OCI-LY3 (cell line): ENCODE results near the gene GNG14.

Experiments used
- H2AFZ ChIP-seq: fragments of 200-600, 300-600 bp; shearing (Covaris generic); 2 replicates; pipeline ENCODE4 v1.6.0; 2014; ENCODE audit warnings: antibody characterized with exemption, low read depth, low read length
- H3K27ac ChIP-seq: fragments of 200-600, 300-600 bp; sonication (generic); 2 replicates; pipeline ENCODE4 v1.5.1; 2014; ENCODE audit warnings: mild to moderate bottlenecking, low read length, moderate library complexity, mixed read lengths
- H3K27me3 ChIP-seq: fragments of 200-600, 300-600 bp; sonication (generic); 2 replicates; pipeline ENCODE4 v1.6.1; 2014; ENCODE audit warnings: low read depth, low read length, mixed read lengths
- H3K36me3 ChIP-seq: fragments of 200-600, 300-600 bp; sonication (generic); replicated peaks from 2 replicates; pipeline ENCODE3; 2014; ENCODE audit warnings: low read depth, low read length, mixed read lengths
- H3K4me1 ChIP-seq: fragments of 300-600, 200-600 bp; sonication (generic); 2 replicates; pipeline ENCODE4 v1.6.1; 2014; ENCODE audit warnings: low read length, mixed read lengths
- H3K4me2 ChIP-seq: fragments of 200-600, 300-600 bp; sonication (generic); 2 replicates; pipeline ENCODE4 v1.6.1; 2014; ENCODE audit warnings: low read length, mixed read lengths
- H3K4me3 ChIP-seq: fragments of 300-600, 200-600 bp; sonication (generic); 2 replicates; pipeline ENCODE4 v1.5.1; 2014; ENCODE audit warnings: antibody characterized with exemption, mild to moderate bottlenecking, low read length, moderate library complexity
- H3K79me2 ChIP-seq: fragments of 300-600, 200-600 bp; shearing (Covaris generic); 2 replicates; pipeline ENCODE4 v1.6.1; 2014; ENCODE audit warnings: mild to moderate bottlenecking, low read length, mixed read lengths
- H3K9ac ChIP-seq: fragments of 300-600, 200-600 bp; shearing (Covaris generic); 2 replicates; pipeline ENCODE4 v1.6.0; 2014; ENCODE audit warnings: mild to moderate bottlenecking, low read length, moderate library complexity
- H3K9me3 ChIP-seq: fragments of 200-600, 300-600 bp; shearing (Covaris generic); 2 replicates; pipeline ENCODE4 v1.6.1; 2014; ENCODE audit warnings: low read length, mixed read lengths; ENCODE audit not compliant: insufficient read depth
- H4K20me1 ChIP-seq: fragments of 200-600, 300-600 bp; sonication (generic); 2 replicates; pipeline ENCODE4 v1.6.1; 2016; ENCODE audit warnings: low read length, mixed read lengths; ENCODE audit not compliant: insufficient read depth
- EZH2phosphoT487 ChIP-seq: fragments of 200-600 bp; shearing (Covaris generic); IDR thresholded peaks from 2 replicates; pipeline ENCODE4 v1.6.1; 2018; ENCODE audit warnings: antibody characterized with exemption, mixed run types, low read depth
- TF ChIP-seq, protein P1 (sequence below): fragments of 200-600, 300-600 bp; sonication (generic); IDR thresholded peaks from 2 replicates; pipeline ENCODE4 v1.5.1; 2014; ENCODE audit warnings: antibody characterized with exemption, low read length, low read depth

GNG14 gene

GRCh38 chr19:12687496-12688196 lies at the start of gene GNG14:
Gene GNG14, plus strand, starts transcription at chr19:12687998. Its CDS starts 51 bp downstream, at chr19:12688049.
- Histone ChIP-seq H3K79me2 (no peaks in the 10 kb centered on the region), H3K27me3 (no peaks in the 10 kb centered on the region), H3K9ac (no peak within 1 kb of the TSS), H3K4me3 (no peak within 1 kb of the TSS), H4K20me1 (no peaks in the 10 kb centered on the region), H3K9me3 (no peaks in the 10 kb centered on the region), H2AFZ (no peak within 1 kb of the TSS), H3K27ac (no peak within 1 kb of the TSS), H3K4me2 (no peak within 1 kb of the TSS), H3K36me3 (no peaks in the 10 kb centered on the region), H3K4me1 (no peaks in the 10 kb centered on the region)
- TF ChIP-seq, protein P1, sequence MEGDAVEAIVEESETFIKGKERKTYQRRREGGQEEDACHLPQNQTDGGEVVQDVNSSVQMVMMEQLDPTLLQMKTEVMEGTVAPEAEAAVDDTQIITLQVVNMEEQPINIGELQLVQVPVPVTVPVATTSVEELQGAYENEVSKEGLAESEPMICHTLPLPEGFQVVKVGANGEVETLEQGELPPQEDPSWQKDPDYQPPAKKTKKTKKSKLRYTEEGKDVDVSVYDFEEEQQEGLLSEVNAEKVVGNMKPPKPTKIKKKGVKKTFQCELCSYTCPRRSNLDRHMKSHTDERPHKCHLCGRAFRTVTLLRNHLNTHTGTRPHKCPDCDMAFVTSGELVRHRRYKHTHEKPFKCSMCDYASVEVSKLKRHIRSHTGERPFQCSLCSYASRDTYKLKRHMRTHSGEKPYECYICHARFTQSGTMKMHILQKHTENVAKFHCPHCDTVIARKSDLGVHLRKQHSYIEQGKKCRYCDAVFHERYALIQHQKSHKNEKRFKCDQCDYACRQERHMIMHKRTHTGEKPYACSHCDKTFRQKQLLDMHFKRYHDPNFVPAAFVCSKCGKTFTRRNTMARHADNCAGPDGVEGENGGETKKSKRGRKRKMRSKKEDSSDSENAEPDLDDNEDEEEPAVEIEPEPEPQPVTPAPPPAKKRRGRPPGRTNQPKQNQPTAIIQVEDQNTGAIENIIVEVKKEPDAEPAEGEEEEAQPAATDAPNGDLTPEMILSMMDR = no peak
- TF ChIP-seq EZH2phosphoT487 = no peak

GRCh38 chr19:12638611-12639182 lies 49.1 kb upstream of the GNG14 start:
- H3K27me3 ChIP-seq = no peaks in the 10 kb centered on the region
- no peak overlapping the region for H3K27ac ChIP-seq
- no peak overlapping the region for H3K4me3 ChIP-seq
- H3K4me1 ChIP-seq = no peaks in the 10 kb centered on the region
- H2AFZ ChIP-seq = no peak overlapping the region
- H3K36me3 ChIP-seq = peaks cover 48% of the 10 kb centered on the region
- H3K4me2 ChIP-seq = no peak overlapping the region
- TF ChIP-seq EZH2phosphoT487 = no peak
- TF ChIP-seq, protein P1 = no peak
- H3K9ac ChIP-seq = no peak overlapping the region
- H4K20me1 ChIP-seq = no peaks in the 10 kb centered on the region
- H3K79me2 ChIP-seq = no peaks in the 10 kb centered on the region
- H3K9me3 ChIP-seq = no peaks in the 10 kb centered on the region

DNA sequence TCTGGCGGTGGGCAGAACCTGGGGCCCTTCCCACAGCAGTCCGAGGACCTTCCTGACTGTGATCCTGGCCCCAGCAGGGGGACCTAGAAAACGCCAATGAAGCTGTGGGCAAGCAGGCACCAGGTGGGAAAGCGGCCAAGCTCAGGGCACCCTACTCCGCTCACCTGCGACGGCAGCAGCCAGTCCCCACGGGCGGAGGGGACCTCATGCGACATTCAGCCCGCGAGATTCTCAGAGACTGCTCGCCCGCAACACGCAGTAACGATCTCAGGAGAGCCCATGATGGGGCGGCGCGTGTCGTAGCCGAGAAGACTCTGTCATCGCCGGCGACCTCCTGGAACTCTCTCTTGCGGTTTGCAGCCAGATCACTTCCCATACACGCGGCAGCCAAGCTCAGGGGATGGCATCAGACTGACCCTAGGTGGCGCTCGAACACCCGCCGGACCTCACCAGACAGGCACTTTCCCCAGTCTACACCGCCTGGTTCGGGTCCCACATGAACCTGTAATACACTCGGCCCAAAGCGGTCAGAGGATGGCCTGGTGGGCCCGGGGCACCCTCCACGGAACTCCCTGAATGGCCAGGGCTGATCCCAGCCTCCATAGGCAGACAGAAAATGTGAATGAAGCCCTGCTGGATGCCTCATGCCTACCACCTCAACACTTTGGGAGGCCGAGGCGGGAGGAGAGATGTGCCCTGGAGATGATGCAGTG lies 47.7 kb upstream of the GNG14 start:
- Histone ChIP-seq H3K27me3 (no peaks in the 10 kb centered on the region), H3K79me2 (no peaks in the 10 kb centered on the region), H3K36me3 (peaks cover 45% of the 10 kb centered on the region), H3K4me1 (no peaks in the 10 kb centered on the region), H3K4me3 (no peak overlapping the region), H3K4me2 (no peak overlapping the region), H4K20me1 (no peaks in the 10 kb centered on the region), H3K9me3 (no peaks in the 10 kb centered on the region), H3K27ac (no peak overlapping the region), H3K9ac (no peak overlapping the region), H2AFZ (no peak overlapping the region)
- TF ChIP-seq, protein P1 = peak; percentile 49
- no peak for TF ChIP-seq EZH2phosphoT487

GRCh38 chr19:12641456-12641855 lies 46.3 kb upstream of the GNG14 start:
- Histone ChIP-seq H3K79me2 (no peaks in the 10 kb centered on the region), H3K36me3 (peaks cover 46% of the 10 kb centered on the region), H3K4me2 (no peak overlapping the region), H3K27ac (no peak overlapping the region), H2AFZ (no peak overlapping the region), H3K9ac (no peak overlapping the region), H4K20me1 (peaks cover 3% of the 10 kb centered on the region; the same call in 1 of the 2 replicates), H3K9me3 (no peaks in the 10 kb centered on the region), H3K4me3 (no peak overlapping the region), H3K27me3 (no peaks in the 10 kb centered on the region), H3K4me1 (no peaks in the 10 kb centered on the region)
- TF ChIP-seq EZH2phosphoT487 = no peak
- TF ChIP-seq, protein P1 = no peak
